Memory B cell (primary cell): ENCODE data around the gene LRGUK.
A peak's percentile ranks its signal among the peaks of the same experiment; 100 is the strongest.

Experiments
- ATAC-seq: fragments of 150-1000 bp; cut with Tn5 transposase; 2 replicates; pipeline ENCODE4 v1.10.0; 2021; ENCODE audit warnings: low read depth, mild to moderate bottlenecking, moderate library complexity
- DNase-seq, 2 donors: peaks; one replicate each; pipeline ENCODE4 v3.0.0; 2022; ENCODE audit warnings: low spot score in 2 of 2
- H3K27ac Mint-ChIP-seq: one replicate; pipeline ENCODE4 v1.8.0; 2022; ENCODE audit warnings: mild to moderate bottlenecking, moderate library complexity, mixed read lengths
- H3K27me3 Mint-ChIP-seq: one replicate; pipeline ENCODE4 v1.8.0; 2022; ENCODE audit warnings: mixed read lengths
- H3K36me3 Mint-ChIP-seq: one replicate; pipeline ENCODE4 v1.8.0; 2022; ENCODE audit warnings: mild to moderate bottlenecking, mixed read lengths
- H3K4me1 Mint-ChIP-seq: one replicate; pipeline ENCODE4 v1.8.0; 2022; ENCODE audit warnings: mixed read lengths
- H3K4me3 Mint-ChIP-seq: one replicate; pipeline ENCODE4 v1.8.0; 2022; ENCODE audit warnings: mild to moderate bottlenecking, moderate library complexity, mixed read lengths
- H3K9me3 Mint-ChIP-seq: one replicate; pipeline ENCODE4 v1.8.0; 2022; ENCODE audit warnings: mixed read lengths

Gene LRGUK

DNA sequence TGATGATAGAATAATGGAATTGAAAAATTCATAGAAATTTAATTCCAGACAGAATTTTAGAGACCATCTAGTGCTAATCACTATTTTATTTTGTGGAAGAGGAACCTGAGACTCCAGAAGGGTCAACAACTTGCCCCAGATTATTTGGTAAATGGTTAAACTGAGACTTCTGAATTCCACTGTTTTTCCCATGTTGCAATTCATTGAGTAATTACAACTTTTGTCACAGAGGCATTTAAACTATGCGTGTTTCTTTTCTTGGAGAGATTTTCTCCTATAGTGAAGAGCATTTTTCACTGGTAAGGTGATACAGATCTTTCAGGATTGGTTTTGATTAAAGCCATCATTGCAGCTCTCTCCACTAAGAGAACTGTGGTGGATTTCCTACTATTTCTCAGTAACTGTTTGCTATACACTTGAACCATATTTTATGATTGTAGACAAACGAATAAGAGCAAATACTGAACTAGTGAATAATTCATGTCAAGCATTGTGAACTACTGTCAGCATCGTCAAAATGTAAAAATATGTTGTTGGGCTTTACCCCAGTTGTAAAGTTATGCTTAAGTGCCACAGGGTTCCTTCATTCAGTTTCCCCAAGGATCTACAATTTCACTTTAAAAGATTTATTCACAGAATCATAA lies 26.5 kb downstream of the LRGUK start:
- Mint-ChIP-seq H3K4me1 (no peaks in the 10 kb centered on the region), H3K27me3 (no peaks in the 10 kb centered on the region), H3K27ac (no peak overlapping the region), H3K4me3 (no peak overlapping the region), H3K9me3 (no peaks in the 10 kb centered on the region), H3K36me3 (no peaks in the 10 kb centered on the region)
- ATAC-seq (no peak), DNase-seq (no peak)

DNA sequence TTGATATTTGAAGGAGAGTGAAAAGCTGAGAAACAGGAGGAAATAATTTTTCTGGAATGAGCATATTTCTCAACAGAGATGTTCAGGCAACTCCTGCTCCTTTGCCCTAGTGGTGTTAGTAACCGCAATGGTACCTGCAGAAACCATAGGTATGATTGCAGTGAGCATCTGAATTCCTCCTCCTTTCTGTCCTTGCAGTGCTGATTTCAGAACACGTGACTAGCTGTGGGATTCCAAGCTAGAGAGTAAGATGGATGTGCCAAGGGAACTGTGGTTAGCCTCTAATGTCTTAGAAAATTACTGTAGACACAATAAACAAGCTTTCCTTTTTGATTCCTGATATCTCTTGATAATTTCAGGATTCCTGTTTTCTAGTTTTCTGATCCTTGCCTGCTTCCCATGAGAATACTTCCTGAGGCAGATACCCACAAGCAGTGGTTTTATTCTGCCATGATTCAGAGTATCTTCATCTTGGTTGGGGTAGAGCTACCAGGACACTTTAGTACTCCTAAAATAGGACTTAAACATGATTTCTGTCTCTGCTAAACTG lies 27.5 kb downstream of the LRGUK start:
- no peaks in the 10 kb centered on the region for H3K9me3 Mint-ChIP-seq
- no peaks in the 10 kb centered on the region for H3K4me1 Mint-ChIP-seq
- H3K4me3 Mint-ChIP-seq = no peak overlapping the region
- ATAC-seq = no peak
- DNase-seq = no peak
- no peak overlapping the region for H3K27ac Mint-ChIP-seq
- no peaks in the 10 kb centered on the region for H3K36me3 Mint-ChIP-seq
- H3K27me3 Mint-ChIP-seq = no peaks in the 10 kb centered on the region

DNA sequence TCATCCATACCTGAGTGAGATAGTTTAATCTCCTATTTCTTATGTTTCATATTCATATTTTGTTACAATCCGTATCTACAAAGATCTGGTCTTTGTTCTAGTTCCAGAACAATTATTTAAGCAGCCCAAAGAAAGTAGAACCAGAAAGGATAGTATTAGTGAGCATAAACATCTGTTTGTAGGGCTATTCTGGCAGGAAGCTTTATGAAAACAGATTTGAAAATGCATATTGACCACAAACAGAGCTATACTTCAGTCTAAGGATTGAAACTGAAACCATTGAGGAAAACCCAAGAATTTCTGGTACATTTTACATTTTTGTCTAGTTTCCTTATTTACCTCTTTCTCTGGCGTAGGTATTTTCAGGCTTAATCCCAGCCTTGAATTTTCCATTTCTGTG lies 28.1 kb downstream of the LRGUK start:
- ATAC-seq (no peak), DNase-seq (no peak)
- Mint-ChIP-seq H3K27ac (no peak overlapping the region), H3K9me3 (no peaks in the 10 kb centered on the region), H3K4me3 (no peak overlapping the region), H3K4me1 (no peaks in the 10 kb centered on the region), H3K36me3 (no peaks in the 10 kb centered on the region), H3K27me3 (no peaks in the 10 kb centered on the region)

DNA sequence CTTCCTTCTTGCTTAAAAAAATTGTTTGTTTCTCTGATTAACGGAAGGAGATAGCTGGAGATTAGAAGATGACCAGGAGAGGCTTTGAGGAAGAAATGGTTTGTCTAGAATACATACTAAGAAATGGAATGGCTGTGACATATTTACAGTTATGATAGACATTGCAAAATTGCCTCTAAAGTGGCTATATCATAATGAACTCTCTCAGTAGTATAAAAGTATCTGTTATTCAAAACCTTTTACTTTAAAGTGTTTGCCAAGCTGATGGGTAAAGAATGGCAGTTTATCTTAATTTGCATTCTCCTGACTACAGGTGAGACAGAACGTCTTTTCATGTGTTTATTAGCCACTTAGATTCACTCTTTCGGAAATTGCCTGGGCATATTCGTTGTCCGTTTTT lies 28.7 kb downstream of the LRGUK start:
- DNase-seq (no peak), ATAC-seq (no peak)
- no peak overlapping the region for H3K4me3 Mint-ChIP-seq
- H3K36me3 Mint-ChIP-seq = no peaks in the 10 kb centered on the region
- no peaks in the 10 kb centered on the region for H3K27me3 Mint-ChIP-seq
- H3K4me1 Mint-ChIP-seq = no peaks in the 10 kb centered on the region
- no peaks in the 10 kb centered on the region for H3K9me3 Mint-ChIP-seq
- no peak overlapping the region for H3K27ac Mint-ChIP-seq

DNA sequence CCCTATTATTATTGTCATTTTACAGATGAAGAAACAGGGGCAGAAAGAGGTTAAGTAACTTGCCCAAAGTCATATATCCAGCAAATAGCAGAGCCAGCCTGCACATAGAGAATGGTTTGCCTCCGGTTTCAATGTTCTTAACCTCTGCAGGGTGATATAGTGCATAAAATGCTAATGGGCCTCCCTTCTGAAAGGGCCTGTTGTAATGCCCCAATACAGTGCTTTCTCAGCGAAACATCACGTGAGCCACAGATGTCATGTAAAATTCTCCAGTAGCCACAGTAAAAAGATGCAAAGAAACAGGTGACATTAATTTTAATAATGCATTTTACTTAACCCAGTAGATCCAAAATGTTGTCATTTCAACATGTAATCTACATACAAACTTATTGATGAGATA lies 38.1 kb downstream of the LRGUK start:
- no peaks in the 10 kb centered on the region for H3K27me3 Mint-ChIP-seq
- no peak overlapping the region for H3K27ac Mint-ChIP-seq
- no peaks in the 10 kb centered on the region for H3K9me3 Mint-ChIP-seq
- DNase-seq (no peak), ATAC-seq (no peak)
- H3K4me1 Mint-ChIP-seq = no peaks in the 10 kb centered on the region
- no peak overlapping the region for H3K4me3 Mint-ChIP-seq
- no peaks in the 10 kb centered on the region for H3K36me3 Mint-ChIP-seq

DNA sequence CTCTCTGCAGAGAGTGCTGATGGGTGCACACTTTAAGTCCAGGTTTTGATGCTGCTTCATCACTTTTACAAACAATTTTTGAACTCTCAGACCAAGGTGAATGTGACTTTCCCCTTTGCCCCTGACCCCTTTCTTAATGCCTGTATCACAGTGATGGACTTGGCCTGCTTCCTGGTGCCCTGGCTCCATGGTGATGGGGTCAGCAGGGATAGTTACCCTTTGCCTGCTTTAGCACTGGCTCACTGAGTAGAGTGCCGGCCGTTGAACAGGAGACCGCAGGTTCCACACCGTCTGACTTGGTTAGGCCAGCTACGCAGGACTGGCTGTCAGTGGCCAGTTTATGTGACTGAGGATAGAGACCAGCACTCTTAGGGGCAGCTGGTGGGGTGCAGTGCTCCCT lies 40.1 kb downstream of the LRGUK start:
- ATAC-seq = no peak
- H3K27me3 Mint-ChIP-seq = peaks cover 2% of the 10 kb centered on the region
- no peaks in the 10 kb centered on the region for H3K4me1 Mint-ChIP-seq
- no peak for DNase-seq
- H3K4me3 Mint-ChIP-seq = no peak overlapping the region
- H3K36me3 Mint-ChIP-seq = no peaks in the 10 kb centered on the region
- no peaks in the 10 kb centered on the region for H3K9me3 Mint-ChIP-seq
- H3K27ac Mint-ChIP-seq = no peak overlapping the region

DNA sequence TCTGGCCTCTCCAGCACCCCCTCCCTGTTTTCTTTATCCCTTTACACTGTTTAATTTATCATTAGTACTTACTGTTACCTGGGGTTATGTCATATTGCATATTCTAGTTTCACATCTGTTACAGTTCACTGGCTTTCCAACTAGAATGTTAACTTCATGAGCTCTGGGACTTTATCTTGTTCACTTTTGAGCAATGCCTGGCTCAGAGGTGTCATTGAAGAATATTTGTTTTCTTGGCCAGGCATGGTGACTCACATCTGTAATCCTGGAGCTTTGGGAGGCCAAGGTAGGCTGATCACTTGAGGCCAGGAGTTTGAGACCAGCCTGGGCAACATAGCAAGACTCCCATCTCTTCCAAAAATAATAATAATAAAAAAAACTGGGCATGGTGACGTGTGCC lies 40.7 kb downstream of the LRGUK start:
- Mint-ChIP-seq H3K27me3 (peaks cover 4% of the 10 kb centered on the region), H3K4me1 (no peaks in the 10 kb centered on the region)

DNA sequence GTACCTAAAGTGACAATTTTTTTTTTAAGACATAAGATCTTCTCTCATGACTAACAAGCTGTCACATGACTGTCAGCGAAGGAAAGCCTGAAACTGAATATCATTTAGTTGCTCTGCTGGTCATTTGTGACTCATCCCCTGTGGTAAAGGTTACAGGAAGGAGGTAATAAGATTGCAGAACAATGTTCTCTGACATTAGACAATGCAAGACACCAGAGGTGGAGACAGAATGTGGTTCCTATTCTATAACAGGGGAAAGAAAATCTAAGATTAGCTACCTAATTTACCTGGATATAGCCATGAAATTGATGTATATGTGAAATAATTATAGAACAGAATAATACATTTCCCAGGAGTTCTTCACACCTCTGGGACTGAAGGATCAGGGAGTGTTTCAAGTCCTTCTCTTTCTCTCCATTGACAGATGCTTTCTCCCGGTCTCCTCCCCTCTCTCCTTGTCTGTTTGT lies 47.7 kb downstream of the LRGUK start:
- Mint-ChIP-seq H3K27ac (no peak overlapping the region), H3K27me3 (peaks cover 4% of the 10 kb centered on the region), H3K4me1 (peaks cover 5% of the 10 kb centered on the region), H3K36me3 (no peaks in the 10 kb centered on the region), H3K4me3 (no peak overlapping the region), H3K9me3 (no peaks in the 10 kb centered on the region)
- DNase-seq (no peak), ATAC-seq (peak; percentile 67)

More for the DNA sequence above, 40.7 kb downstream of the LRGUK start:
- Mint-ChIP-seq H3K27ac (no peak overlapping the region), H3K36me3 (no peaks in the 10 kb centered on the region), H3K4me3 (no peak overlapping the region), H3K9me3 (no peaks in the 10 kb centered on the region)
- ATAC-seq (no peak), DNase-seq (no peak)

DNA sequence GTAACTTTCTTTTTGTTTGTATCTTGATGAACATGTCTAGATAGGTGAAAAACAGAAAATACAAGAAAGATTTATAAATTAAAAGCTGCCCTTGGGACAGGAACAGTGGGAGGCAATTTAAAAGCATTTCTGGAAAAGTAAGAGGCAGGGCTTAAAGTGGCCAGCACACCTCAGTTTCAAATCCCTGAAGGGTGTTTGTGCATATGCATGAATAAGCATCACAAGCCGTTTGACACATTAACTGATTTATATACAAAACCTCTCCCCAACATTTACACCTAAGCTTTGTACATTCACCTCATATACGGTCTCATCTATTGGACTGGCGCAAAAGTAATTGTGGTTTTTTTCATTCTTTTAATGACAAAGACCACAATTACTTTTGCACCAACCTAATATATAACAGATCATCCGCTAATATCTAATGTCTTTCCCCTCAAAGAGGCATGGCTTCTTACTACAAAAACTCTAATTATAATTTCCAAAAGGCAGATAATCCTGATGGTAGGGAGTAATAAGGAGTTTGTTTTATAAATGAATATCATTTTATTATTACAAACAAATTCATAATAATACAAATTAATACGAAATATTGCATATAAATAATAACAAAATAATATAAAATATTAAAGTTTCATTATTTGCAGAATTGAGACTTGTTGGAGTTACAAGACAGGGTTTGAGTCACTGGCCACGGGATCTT lies 48.3 kb downstream of the LRGUK start:
- ATAC-seq (no peak), DNase-seq (no peak)
- Mint-ChIP-seq H3K27me3 (peaks cover 4% of the 10 kb centered on the region), H3K4me3 (no peak overlapping the region), H3K36me3 (no peaks in the 10 kb centered on the region), H3K9me3 (no peaks in the 10 kb centered on the region), H3K4me1 (peaks cover 5% of the 10 kb centered on the region), H3K27ac (no peak overlapping the region)

DNA sequence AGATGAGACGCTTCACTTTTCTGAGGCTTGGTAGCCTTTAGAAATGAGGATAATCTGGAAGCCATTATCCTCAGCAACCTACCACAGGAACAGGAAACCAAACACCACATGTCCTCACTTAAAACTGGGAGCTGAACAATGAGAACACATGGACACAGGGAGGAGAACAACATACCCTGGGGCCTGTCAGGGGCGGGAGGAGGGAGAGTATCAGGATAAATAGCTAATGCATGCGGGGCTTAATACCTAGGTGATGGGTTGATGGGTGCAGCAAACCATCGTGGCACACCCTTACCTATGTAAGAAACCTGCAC lies 48.9 kb downstream of the LRGUK start:
- Mint-ChIP-seq H3K4me1 (peaks cover 5% of the 10 kb centered on the region), H3K36me3 (no peaks in the 10 kb centered on the region), H3K9me3 (no peaks in the 10 kb centered on the region), H3K27me3 (peaks cover 4% of the 10 kb centered on the region), H3K27ac (no peak overlapping the region), H3K4me3 (no peak overlapping the region)
- no peak for DNase-seq
- no peak for ATAC-seq

DNA sequence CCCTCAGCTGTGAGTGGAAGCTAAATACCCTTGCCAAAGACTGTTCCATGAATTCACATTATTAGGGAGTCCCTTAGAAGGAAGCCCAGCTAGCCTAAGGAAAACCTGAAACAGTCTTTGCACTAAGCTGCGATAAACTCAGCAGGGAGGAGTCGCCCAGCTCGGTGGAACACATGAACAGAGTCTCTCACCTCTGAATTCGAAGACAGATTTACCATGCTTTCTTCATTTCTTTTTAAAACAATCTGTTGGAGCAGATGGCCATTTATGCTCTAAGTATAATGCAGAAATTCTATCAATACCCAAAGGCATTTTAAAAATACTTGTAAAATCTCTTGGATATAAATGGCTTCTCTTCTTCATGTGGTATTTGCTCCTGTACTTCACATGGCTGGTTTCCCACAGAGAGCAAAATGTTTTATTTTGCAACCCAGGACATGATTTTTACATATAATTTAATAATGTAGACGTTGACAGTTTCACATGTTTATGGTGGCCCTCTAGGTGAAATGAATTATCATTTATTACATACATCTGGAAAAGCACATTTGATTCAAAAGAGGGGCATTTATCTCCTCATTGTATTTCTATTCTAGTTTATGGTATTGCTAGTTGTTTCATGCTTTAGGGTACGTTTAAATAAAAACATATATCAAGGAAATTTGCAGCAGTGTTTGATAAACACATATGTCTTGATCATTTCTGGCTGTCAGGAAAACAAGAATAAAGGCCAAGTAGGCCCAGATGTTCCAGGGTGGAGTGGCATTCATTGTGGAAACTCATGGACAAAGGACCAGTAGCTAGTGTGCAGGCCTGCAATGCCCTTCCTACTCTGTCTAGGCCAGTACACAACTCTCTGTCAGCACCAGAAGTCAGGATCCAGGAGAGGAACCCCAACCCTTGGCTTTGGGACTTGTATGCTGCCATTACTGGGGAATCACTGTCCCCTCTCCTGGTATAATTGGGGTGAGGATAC lies 52.2 kb downstream of the LRGUK start:
- Mint-ChIP-seq H3K4me1 (peaks cover 4% of the 10 kb centered on the region), H3K27ac (no peak overlapping the region), H3K9me3 (no peaks in the 10 kb centered on the region), H3K27me3 (peaks cover 2% of the 10 kb centered on the region), H3K4me3 (no peak overlapping the region), H3K36me3 (no peaks in the 10 kb centered on the region)
- DNase-seq (no peak), ATAC-seq (no peak)

DNA sequence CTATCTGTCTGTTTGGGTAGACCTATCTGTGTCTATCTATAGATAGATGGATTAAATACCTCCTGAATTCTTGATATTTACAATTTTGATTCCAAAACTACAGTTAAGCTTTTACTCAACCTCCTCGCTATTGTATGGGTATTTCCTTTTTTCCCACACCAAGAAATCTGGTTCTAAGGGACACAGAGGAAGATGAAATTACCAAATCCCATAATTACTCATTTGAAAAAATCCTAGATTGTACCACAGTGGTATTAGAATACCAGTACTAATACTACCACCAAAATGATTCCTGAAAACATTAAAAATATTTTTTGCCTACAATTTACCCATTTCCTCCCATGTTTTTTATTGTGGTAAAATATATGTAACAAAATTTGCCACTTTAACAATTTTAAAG lies 53.2 kb downstream of the LRGUK start:
- H3K27ac Mint-ChIP-seq = no peak overlapping the region
- no peak for ATAC-seq
- no peaks in the 10 kb centered on the region for H3K9me3 Mint-ChIP-seq
- no peaks in the 10 kb centered on the region for H3K36me3 Mint-ChIP-seq
- no peak for DNase-seq
- peaks cover 2% of the 10 kb centered on the region for H3K27me3 Mint-ChIP-seq
- H3K4me1 Mint-ChIP-seq = no peaks in the 10 kb centered on the region
- H3K4me3 Mint-ChIP-seq = no peak overlapping the region

DNA sequence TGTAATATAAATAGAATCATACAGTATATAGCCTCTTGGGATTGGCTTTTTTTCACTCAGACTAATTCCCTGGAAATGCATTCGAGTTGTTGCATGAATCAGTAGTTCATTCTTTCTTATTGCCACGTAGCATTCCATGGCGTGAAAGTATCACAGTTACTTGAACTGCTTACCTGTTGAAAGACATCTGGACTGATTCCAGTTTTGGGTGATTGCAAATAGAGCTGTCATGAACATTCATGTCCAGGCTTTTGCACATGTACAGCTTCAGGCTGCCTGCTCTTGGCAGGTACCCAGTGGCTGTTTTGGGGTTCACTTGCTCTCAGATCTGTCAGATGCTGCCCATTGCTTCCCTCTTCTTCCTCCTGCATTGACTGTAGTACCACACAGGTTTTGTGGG lies 54.9 kb downstream of the LRGUK start:
- Mint-ChIP-seq H3K4me3 (no peak overlapping the region), H3K36me3 (no peaks in the 10 kb centered on the region), H3K9me3 (no peaks in the 10 kb centered on the region), H3K4me1 (no peaks in the 10 kb centered on the region), H3K27ac (no peak overlapping the region), H3K27me3 (peaks cover 2% of the 10 kb centered on the region)
- ATAC-seq (no peak), DNase-seq (no peak)

DNA sequence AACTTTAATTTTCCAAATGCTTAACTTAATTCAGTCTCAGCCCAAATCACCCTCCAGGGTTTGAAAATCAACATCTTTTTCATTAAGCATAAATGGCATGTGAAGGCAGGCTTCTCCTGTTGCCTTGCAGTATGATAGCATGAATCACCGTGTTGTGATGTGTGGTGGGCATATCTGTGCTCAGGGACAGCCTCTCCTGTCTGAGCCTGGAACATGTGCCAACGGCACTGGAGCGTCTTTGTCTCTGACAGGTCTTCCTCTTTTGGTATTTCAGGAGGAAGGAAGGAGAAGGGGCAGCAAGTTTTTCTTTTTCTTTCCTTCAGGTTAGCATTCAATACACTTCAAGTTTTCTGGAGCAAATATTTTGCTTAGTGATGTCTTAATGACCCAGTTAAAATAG lies 57.6 kb downstream of the LRGUK start:
- Mint-ChIP-seq H3K9me3 (no peaks in the 10 kb centered on the region), H3K36me3 (no peaks in the 10 kb centered on the region), H3K27ac (no peak overlapping the region), H3K27me3 (peaks cover 6% of the 10 kb centered on the region), H3K4me3 (no peak overlapping the region), H3K4me1 (no peaks in the 10 kb centered on the region)
- ATAC-seq (no peak), DNase-seq (no peak)
